ENCODE measurements around the gene CREB5.
A peak's percentile ranks its signal among the peaks of the same experiment; 100 is the strongest.

The CREB5 gene

GRCh38 chr7:28536259-28536658, 123.9 kb downstream of the CREB5 start:
- H3K27ac ChIP-seq: no peak overlapping the region
- peak; percentile 50; the same call in 1 of the 2 replicates for TF ChIP-seq CTCF (conservative IDR thresholded peaks at IDR 0.05)

DNA sequence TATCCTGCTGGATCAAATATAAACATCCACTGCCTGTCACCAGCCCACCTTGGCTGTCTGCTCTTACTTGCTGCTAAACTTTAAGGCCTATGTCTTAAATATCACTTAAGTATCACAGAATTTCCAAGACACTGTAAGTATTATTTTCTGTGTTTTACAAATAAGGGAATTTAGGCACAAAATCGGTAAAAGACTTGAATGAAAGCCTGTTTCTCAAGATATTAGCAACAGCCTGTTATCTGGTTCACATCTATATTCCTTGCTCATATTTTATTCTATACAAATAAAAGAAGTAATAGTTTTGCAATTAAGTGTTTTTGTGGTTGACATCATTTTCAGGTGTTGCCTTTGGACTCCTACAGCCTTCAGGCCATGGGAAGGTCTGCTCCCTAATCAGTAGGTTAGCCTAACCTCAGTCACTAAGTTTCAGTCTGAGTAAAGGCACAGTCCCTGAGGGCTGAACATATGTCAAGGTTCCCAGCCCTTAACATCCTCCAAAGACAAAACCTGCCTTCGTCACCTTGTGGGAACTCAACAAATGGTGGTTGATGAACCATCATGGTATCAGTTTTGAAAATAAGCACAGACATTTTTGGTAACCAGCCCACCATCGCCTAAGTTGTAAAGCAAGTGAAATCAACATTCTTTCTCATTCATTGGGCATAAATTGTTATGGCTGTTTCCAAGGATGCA, 127.1 kb downstream of the CREB5 start:
- no peak overlapping the region for H3K27ac ChIP-seq
- TF ChIP-seq CTCF (conservative IDR thresholded peaks at IDR 0.05): no peak

DNA sequence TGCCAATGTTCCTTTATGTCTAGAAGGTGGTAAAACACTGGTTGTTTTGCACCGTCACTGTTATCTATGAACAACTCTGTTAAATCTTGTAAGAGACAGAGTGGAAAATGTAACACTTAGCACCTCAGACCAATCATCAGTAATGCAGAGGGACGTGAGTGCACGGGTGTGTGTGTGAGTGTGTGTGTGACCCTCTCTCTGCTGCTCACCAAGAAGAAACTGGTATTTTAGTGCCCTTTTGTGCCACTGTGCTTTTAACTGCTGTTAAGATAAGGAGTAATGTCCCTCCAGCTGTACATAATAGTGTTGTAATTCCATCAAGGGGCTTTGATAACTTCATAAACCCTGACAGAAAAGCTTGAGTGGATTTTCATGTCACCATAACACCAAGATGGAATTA, 130.1 kb downstream of the CREB5 start:
- TF ChIP-seq CTCF (conservative IDR thresholded peaks at IDR 0.05): no peak
- no peak overlapping the region for H3K27ac ChIP-seq

GRCh38 chr7:28544453-28545117, 132.3 kb downstream of the CREB5 start:
- H3K27ac ChIP-seq: no peak overlapping the region
- no peak for TF ChIP-seq CTCF (conservative IDR thresholded peaks at IDR 0.05)

GRCh38 chr7:28546067-28546466, 133.7 kb downstream of the CREB5 start:
- no peak overlapping the region for H3K27ac ChIP-seq
- no peak for TF ChIP-seq CTCF (conservative IDR thresholded peaks at IDR 0.05)

- TF ChIP-seq CTCF (conservative IDR thresholded peaks at IDR 0.05): no peak
- H3K27ac ChIP-seq: no peak overlapping the region
These were observed 134.8 kb downstream of the CREB5 start for GRCh38 chr7:28547115-28547514.

DNA sequence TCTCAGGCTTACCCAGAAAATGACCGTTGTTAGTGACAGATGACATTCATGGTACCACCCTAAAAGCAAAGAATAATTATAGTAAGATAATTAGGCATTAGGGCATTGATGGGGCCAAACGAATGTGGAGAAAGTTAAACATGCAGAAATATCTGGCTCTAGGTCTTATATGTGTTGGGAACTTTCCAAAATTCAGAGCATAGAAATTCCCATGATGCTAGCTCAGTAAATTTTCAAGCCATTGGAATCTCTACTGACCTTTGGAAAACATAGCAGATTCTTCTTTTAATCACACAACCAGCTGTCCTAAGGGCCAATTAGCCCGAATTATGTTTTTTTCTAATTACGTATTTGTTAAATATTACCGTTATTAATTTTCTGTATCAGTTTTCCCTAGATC, 136.1 kb downstream of the CREB5 start:
- TF ChIP-seq CTCF (conservative IDR thresholded peaks at IDR 0.05): no peak
- no peak overlapping the region for H3K27ac ChIP-seq

Measured in VCaP (cell line).